OCI-LY7 (cell line): ENCODE measurements around the gene IER5. TPM values are rescaled to one million over a fixed set of nuclear protein-coding genes. Genes with fewer than 3 reads are reported as not detected.
A peak's percentile ranks its signal among the peaks of the same experiment; 100 is the strongest.

Experiments
- BruUV-seq: library from RNA; stranded (reverse); fragments of 400-500 nt; replicated peaks from 2 replicates; lab custom pipeline; 2021; lab: Mats Ljungman, UMichigan
- CTCF ChIA-PET: fragments of 300-600 bp; sonication (Branson Sonifier 250); formaldehyde crosslinking; loops from one replicate; lab custom pipeline; 2022; ENCODE audit warnings: antibody characterized with exemption; ENCODE audit not compliant: unreplicated experiment; lab: Charles Lee
- POLR2A ChIA-PET: fragments of 300-600 bp; sonication (Branson Sonifier 250); formaldehyde crosslinking; loops from one replicate; lab custom pipeline; 2022; ENCODE audit warnings: antibody characterized with exemption; lab: Charles Lee
- DNase-seq: peaks from one replicate; pipeline ENCODE4 v3.0.0-alpha.2; 2015; ENCODE audit warnings: low spot score
- H2AFZ ChIP-seq: fragments of 200-600 bp; sonication (generic), shearing (Covaris generic); 2 replicates; pipeline ENCODE4 v1.6.1; 2014; ENCODE audit warnings: mild to moderate bottlenecking, antibody characterized with exemption, low read length, moderate library complexity
- H3K27ac ChIP-seq: fragments of 200-600 bp; sonication (generic); 2 replicates; pipeline ENCODE4 v1.5.1; 2014; ENCODE audit warnings: mixed run types, low read depth, mild to moderate bottlenecking, moderate library complexity, low read length, inconsistent platforms; ENCODE audit not compliant: poor library complexity, severe bottlenecking
- H3K36me3 ChIP-seq: fragments of 200-600 bp; sonication (generic); 2 replicates; pipeline ENCODE4 v1.6.1; 2014; ENCODE audit warnings: mild to moderate bottlenecking, antibody characterized with exemption, low read length, moderate library complexity, mixed read lengths; ENCODE audit not compliant: insufficient read depth
- H3K4me1 ChIP-seq: fragments of 200-600 bp; sonication (generic); 2 replicates; pipeline ENCODE4 v1.5.1; 2014; ENCODE audit warnings: mild to moderate bottlenecking, low read length; ENCODE audit not compliant: insufficient read depth, poor library complexity, severe bottlenecking
- H3K4me2 ChIP-seq: fragments of 200-600 bp; sonication (generic); 2 replicates; pipeline ENCODE4 v1.6.1; 2014; ENCODE audit warnings: mild to moderate bottlenecking, low read length
- H3K4me3 ChIP-seq: fragments of 200-600 bp; sonication (generic); 2 replicates; pipeline ENCODE4 v1.5.1; 2014; ENCODE audit warnings: mild to moderate bottlenecking, low read depth, low read length; ENCODE audit not compliant: poor library complexity, severe bottlenecking
- H3K79me2 ChIP-seq: fragments of 200-600 bp; sonication (generic); 2 replicates; pipeline ENCODE4 v1.6.1; 2016; ENCODE audit warnings: low read depth, mild to moderate bottlenecking, low read length, moderate library complexity, mixed read lengths; ENCODE audit not compliant: insufficient read depth
- H3K9me2 ChIP-seq: fragments of 200-600 bp; sonication (generic); 2 replicates; pipeline ENCODE4 v1.6.1; 2016; ENCODE audit warnings: mild to moderate bottlenecking, low read length, mixed read lengths; ENCODE audit not compliant: insufficient read depth
- H3K9me3 ChIP-seq: fragments of 200-600 bp; sonication (generic); 2 replicates; pipeline ENCODE4 v1.6.1; 2014; ENCODE audit warnings: mild to moderate bottlenecking, mixed run types, low read length, mixed read lengths
- H4K20me1 ChIP-seq: fragments of 200-600 bp; sonication (generic); 2 replicates; pipeline ENCODE4 v1.6.1; 2014; ENCODE audit warnings: mild to moderate bottlenecking, antibody characterized with exemption, low read length, moderate library complexity, mixed read lengths; ENCODE audit not compliant: insufficient read depth
- EZH2phosphoT487 ChIP-seq: fragments of 200-600 bp; sonication (generic); IDR thresholded peaks from 2 replicates; pipeline ENCODE4 v1.6.1; 2018; ENCODE audit warnings: low read depth, borderline replicate concordance, mild to moderate bottlenecking, mixed run types, antibody characterized with exemption, low read length, moderate library complexity, mixed read lengths
- intact Hi-C: fragments of 100-400 bp; cut with micrococcal nuclease; formaldehyde crosslinking; loops from one replicate; pipeline ENCODE4 v1.10.0; 2022; ENCODE audit not compliant: unreplicated experiment
- total RNA-seq, 2 experiments: library from RNA; depleted of rRNA in 1 of 2; stranded (reverse); fragments of >200 nt in 1 of 2; shearing (Covaris generic) in 1 of 2; gene quantifications; 2 replicates each; pipeline ENCODE4 v1.2.3, GENCODE V29; 2014 to 2022
- TF ChIP-seq, protein P1 (sequence below): fragments of 200-600 bp; sonication (generic); conservative IDR thresholded peaks from 2 replicates; pipeline ENCODE4 v1.5.1; 2014; ENCODE audit warnings: mild to moderate bottlenecking, antibody characterized with exemption, low read length, moderate library complexity, mixed read lengths

The IER5 gene
- total RNA-seq, 2 experiments from 2014 or later = 7.2 to 14.3 TPM

DNA sequence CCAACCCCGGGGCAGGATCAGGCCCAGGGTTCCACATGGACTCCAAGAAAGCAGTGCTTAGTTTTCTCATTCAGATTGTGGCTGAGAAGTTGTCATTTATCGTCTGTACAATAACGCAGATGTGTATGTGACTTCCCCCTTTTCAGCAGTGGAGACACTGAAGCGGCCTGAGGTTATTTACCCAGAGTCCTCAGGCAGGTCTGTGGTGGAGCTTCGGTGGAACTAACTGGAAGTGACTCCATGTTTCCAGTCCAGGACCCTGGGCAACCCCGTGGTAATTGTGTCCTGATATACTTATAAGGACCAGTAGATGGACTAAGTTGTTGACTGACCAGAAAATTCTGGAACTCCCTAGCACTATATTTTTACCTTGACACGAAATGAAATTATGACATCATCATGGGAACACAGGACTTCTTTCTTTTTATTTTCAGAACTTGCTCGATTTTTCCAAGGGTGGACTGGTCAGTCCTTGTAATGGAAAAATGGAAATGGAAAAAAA lies 1.0 kb upstream of the IER5 start:
- Histone ChIP-seq H3K9me3 (no peaks in the 10 kb centered on the region), H3K27ac (no peak overlapping the region), H3K4me2 (peak overlapping the region; percentile 78), H3K4me3 (peak overlapping the region; percentile 59), H3K4me1 (peaks cover 27% of the 10 kb centered on the region), H3K9me2 (no peaks in the 10 kb centered on the region), H3K36me3 (no peaks in the 10 kb centered on the region), H2AFZ (peak overlapping the region; percentile 92; the same call in 1 of the 2 replicates), H3K79me2 (peaks cover 23% of the 10 kb centered on the region; the same call in 1 of the 2 replicates), H4K20me1 (peaks cover 19% of the 10 kb centered on the region)
- TF ChIP-seq, protein P1, sequence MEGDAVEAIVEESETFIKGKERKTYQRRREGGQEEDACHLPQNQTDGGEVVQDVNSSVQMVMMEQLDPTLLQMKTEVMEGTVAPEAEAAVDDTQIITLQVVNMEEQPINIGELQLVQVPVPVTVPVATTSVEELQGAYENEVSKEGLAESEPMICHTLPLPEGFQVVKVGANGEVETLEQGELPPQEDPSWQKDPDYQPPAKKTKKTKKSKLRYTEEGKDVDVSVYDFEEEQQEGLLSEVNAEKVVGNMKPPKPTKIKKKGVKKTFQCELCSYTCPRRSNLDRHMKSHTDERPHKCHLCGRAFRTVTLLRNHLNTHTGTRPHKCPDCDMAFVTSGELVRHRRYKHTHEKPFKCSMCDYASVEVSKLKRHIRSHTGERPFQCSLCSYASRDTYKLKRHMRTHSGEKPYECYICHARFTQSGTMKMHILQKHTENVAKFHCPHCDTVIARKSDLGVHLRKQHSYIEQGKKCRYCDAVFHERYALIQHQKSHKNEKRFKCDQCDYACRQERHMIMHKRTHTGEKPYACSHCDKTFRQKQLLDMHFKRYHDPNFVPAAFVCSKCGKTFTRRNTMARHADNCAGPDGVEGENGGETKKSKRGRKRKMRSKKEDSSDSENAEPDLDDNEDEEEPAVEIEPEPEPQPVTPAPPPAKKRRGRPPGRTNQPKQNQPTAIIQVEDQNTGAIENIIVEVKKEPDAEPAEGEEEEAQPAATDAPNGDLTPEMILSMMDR = no peak
- TF ChIP-seq EZH2phosphoT487 = no peak
- peak; percentile 44 for DNase-seq
- no TSS peak for BruUV-seq
- ChIA-PET POLR2A (interaction anchor here (2.7 kb wide), 1 partner anchor 54 kb away, joined by 13 read pairs; the partner anchor contains the start of gene MR1), CTCF (no interaction called here)
- intact Hi-C loops = loop anchor here (5.0 kb wide), 1 partner anchor 50 kb away; no protein-coding TSS in a partner anchor

DNA sequence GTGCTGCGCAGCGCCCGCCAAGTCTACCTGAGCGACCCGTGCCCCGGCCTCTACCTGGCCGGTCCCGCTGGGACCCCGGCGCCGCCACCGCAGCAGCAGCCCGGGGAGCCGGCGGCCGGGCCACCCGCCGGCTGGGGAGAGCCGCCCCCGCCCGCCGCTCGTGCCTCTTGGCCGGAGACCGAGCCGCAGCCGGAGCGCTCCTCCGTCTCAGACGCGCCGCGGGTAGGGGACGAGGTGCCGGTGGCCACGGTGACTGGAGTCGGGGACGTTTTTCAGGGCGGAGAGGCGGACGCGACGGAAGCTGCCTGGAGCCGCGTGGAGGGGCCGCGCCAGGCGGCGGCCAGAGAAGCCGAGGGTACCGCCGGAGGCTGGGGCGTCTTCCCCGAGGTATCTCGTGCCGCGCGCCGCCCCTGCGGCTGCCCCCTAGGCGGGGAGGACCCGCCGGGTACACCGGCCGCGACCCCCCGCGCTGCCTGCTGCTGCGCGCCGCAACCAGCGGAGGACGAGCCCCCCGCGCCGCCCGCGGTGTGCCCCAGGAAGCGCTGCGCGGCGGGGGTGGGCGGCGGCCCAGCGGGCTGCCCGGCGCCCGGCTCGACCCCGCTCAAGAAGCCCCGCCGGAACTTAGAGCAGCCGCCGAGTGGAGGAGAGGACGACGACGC lies 646 bp downstream of the IER5 start:
- H2AFZ ChIP-seq = peak overlapping the region; percentile 44; the same call in 1 of the 2 replicates
- peak overlapping the region; percentile 81 for H3K4me3 ChIP-seq
- H3K9me2 ChIP-seq = no peaks in the 10 kb centered on the region
- peaks cover 27% of the 10 kb centered on the region for H3K4me1 ChIP-seq
- intact Hi-C loops = loop anchor here (2.0 to 5.0 kb wide), 3 partner anchors 46 to 66 kb away; partner anchors contain the start of gene STX6
- CTCF ChIA-PET = interaction anchor here (1.3 kb wide), 1 partner anchor 16 kb away, joined by 3 read pairs; no protein-coding TSS in a partner anchor
- peaks cover 4% of the 10 kb centered on the region; the same call in 1 of the 2 replicates for H3K36me3 ChIP-seq
- H3K9me3 ChIP-seq = no peaks in the 10 kb centered on the region
- TF ChIP-seq, protein P1 = no peak
- no peak for TF ChIP-seq EZH2phosphoT487
- peaks cover 23% of the 10 kb centered on the region; the same call in 1 of the 2 replicates for H3K79me2 ChIP-seq
- H3K27ac ChIP-seq = peak overlapping the region; percentile 75
- POLR2A ChIA-PET = interaction anchor here (0.7 to 2.7 kb wide), 3 partner anchors 16 to 64 kb away, joined by 4 to 13 read pairs (median 8); partner anchors contain the start of gene MR1
- H4K20me1 ChIP-seq = peaks cover 24% of the 10 kb centered on the region
- BruUV-seq = no TSS peak
- peak; percentile 63 for DNase-seq
- H3K4me2 ChIP-seq = peak overlapping the region; percentile 97
